CD14-positive monocyte (primary cell): Measurements from ENCODE around the gene CEND1. TPM values are rescaled to one million over a fixed set of nuclear protein-coding genes. Genes with fewer than 3 reads are reported as not detected.

ENCODE experiments used
- DNase-seq, 3 donors: peaks; one replicate each; pipeline ENCODE4 v3.0.0-alpha.2; 2011 to 2022
- H2AFZ ChIP-seq: 2 replicates; pipeline ENCODE4 v1.6.0; 2012; ENCODE audit warnings: mild to moderate bottlenecking, low read depth, low read length, inconsistent platforms; ENCODE audit not compliant: insufficient read depth, poor library complexity, severe bottlenecking
- H3K27ac ChIP-seq, 2 donors: 1 replicate in 1 of 2; 2 replicates in 1 of 2; pipeline ENCODE4 v1.5.1; 2012 to 2013; ENCODE audit warnings: low read length in 2 of 2, control low read depth in 1 of 2, inconsistent platforms in 1 of 2, low read depth in 1 of 2, mild to moderate bottlenecking in 1 of 2
- H3K27me3 ChIP-seq, 2 donors: one replicate each; pipeline versions ENCODE4 v1.6.0 to v1.6.1; 2011 to 2013; ENCODE audit warnings: low read length in 2 of 2; ENCODE audit not compliant: control insufficient read depth in 2 of 2, insufficient read depth in 2 of 2
- H3K36me3 ChIP-seq, 2 donors: replicated peaks in 1 of 2; 1 replicate in 1 of 2; 2 replicates in 1 of 2; pipeline versions ENCODE4 v1.5.1 to v1.6.1; 2012 to 2013; ENCODE audit warnings: low read length in 2 of 2, control low read depth in 1 of 2, inconsistent platforms in 1 of 2, mild to moderate bottlenecking in 1 of 2; ENCODE audit not compliant: insufficient read depth in 2 of 2, control insufficient read depth in 1 of 2
- H3K4me1 ChIP-seq, 2 donors: 1 replicate in 1 of 2; 2 replicates in 1 of 2; pipeline versions ENCODE4 v1.5.1 to v1.6.1; 2012 to 2013; ENCODE audit warnings: low read length in 2 of 2, control low read depth in 1 of 2, inconsistent platforms in 1 of 2, mild to moderate bottlenecking in 1 of 2, moderate library complexity in 1 of 2; ENCODE audit not compliant: insufficient read depth in 2 of 2, control insufficient read depth in 1 of 2
- H3K4me2 ChIP-seq: replicated peaks from 2 replicates; pipeline ENCODE3; 2012; ENCODE audit warnings: low read length, moderate library complexity, mild to moderate bottlenecking; ENCODE audit not compliant: poor library complexity, severe bottlenecking; ENCODE audit errors: extremely low read depth
- H3K4me3 ChIP-seq, 3 experiments: fragments of 200-600 bp in 1 of 3; sonication (generic) in 1 of 3; replicated peaks in 1 of 3; 1 replicate in 2 of 3; 2 replicates in 1 of 3; pipeline ENCODE4 v1.5.1; 2011 to 2013; ENCODE audit warnings: low read length in 3 of 3, mild to moderate bottlenecking in 3 of 3, control low read depth in 2 of 3, low read depth in 2 of 3, inconsistent platforms in 1 of 3, moderate library complexity in 1 of 3
- H3K79me2 ChIP-seq: 2 replicates; pipeline ENCODE4 v1.6.0; 2012; ENCODE audit warnings: mild to moderate bottlenecking, control low read depth, inconsistent platforms, low read length, moderate library complexity; ENCODE audit not compliant: insufficient read depth
- H3K9ac ChIP-seq: 2 replicates; pipeline ENCODE4 v1.6.0; 2017; ENCODE audit warnings: low read length, mild to moderate bottlenecking; ENCODE audit not compliant: insufficient read depth, poor library complexity, severe bottlenecking
- H3K9me3 ChIP-seq, 2 donors: replicated peaks in 1 of 2; 1 replicate in 1 of 2; 2 replicates in 1 of 2; pipeline versions ENCODE4 v1.5.1 to v1.6.1; 2012 to 2013; ENCODE audit warnings: low read length in 2 of 2, control low read depth in 1 of 2; ENCODE audit not compliant: control insufficient read depth in 1 of 2, insufficient read depth in 1 of 2
- H4K20me1 ChIP-seq: 2 replicates; pipeline ENCODE4 v1.6.0; 2012; ENCODE audit warnings: mild to moderate bottlenecking, low read length, control low read depth, moderate library complexity; ENCODE audit not compliant: insufficient read depth
- H3K27ac Mint-ChIP-seq, 7 donors: one replicate each; pipeline ENCODE4 v1.8.0; 2020; ENCODE audit warnings: mild to moderate bottlenecking in 7 of 7, mixed read lengths in 7 of 7, moderate library complexity in 6 of 7, inconsistent platforms in 2 of 7
- H3K27me3 Mint-ChIP-seq, 3 donors: one replicate each; pipeline ENCODE4 v1.8.0; 2021 to 2022; ENCODE audit warnings: low read depth in 3 of 3, mild to moderate bottlenecking in 3 of 3, mixed read lengths in 3 of 3, moderate library complexity in 3 of 3, inconsistent platforms in 1 of 3
- H3K36me3 Mint-ChIP-seq, 2 donors: one replicate each; pipeline ENCODE4 v1.8.0; 2020; ENCODE audit warnings: mixed read lengths in 2 of 2, inconsistent platforms in 1 of 2, mild to moderate bottlenecking in 1 of 2
- H3K4me1 Mint-ChIP-seq: one replicate; pipeline ENCODE4 v1.8.0; 2020; ENCODE audit warnings: mild to moderate bottlenecking, mixed read lengths
- H3K4me3 Mint-ChIP-seq, 2 donors: one replicate each; pipeline ENCODE4 v1.8.0; 2020; ENCODE audit warnings: mild to moderate bottlenecking in 2 of 2, mixed read lengths in 2 of 2, moderate library complexity in 1 of 2
- H3K9me3 Mint-ChIP-seq, 7 donors: one replicate each; pipeline ENCODE4 v1.8.0; 2020 to 2022; ENCODE audit warnings: mixed read lengths in 7 of 7, mild to moderate bottlenecking in 6 of 7, moderate library complexity in 6 of 7, inconsistent platforms in 2 of 7
- WGBS: methylation state at CpG from one replicate; pipeline ENCODE4 v1.1.5; 2013; ENCODE audit warnings: missing lambda C conversion rate; ENCODE audit not compliant: insufficient coverage; 5-methylcytosine and 5-hydroxymethylcytosine counted together
- intact Hi-C, 2 donors: fragments of 100-400 bp; cut with micrococcal nuclease; formaldehyde crosslinking; loops; one replicate each; pipeline versions ENCODE4 v1.15.0 to v1.15.1; 2023
- polyA plus RNA-seq, 3 donors: library from polyadenylated mRNA; depleted of rRNA in 1 of 3; unstranded in 2 of 3; stranded (reverse) in 1 of 3; fragments of 300-500 nt in 2 of 3; fragments of >200 nt in 1 of 3; fragmentation: Illumina TruSeq in 2 of 3; gene quantifications; 1 replicate in 2 of 3; 2 replicates in 1 of 3; pipeline ENCODE4 v1.2.3, GENCODE V29; 2012 to 2021
- TF ChIP-seq, protein P1 (sequence below): fragments of 200-600 bp; IDR thresholded peaks from one replicate; pipeline ENCODE4 v1.8.0; 2022; ENCODE audit warnings: antibody characterized with exemption, mild to moderate bottlenecking

Gene CEND1
- polyA plus RNA-seq, 3 donors, result not detected

- Mint-ChIP-seq H3K4me1 (peaks cover 14% of the 10 kb centered on the region), H3K4me3 (no peak overlapping the region), H3K36me3 (peaks cover 20 to 60% of the 10 kb centered on the region in 2 donors), H3K9me3 (peaks cover 0 to 2% (median 0%) of the 10 kb centered on the region in 7 donors), H3K27me3 (no peaks in the 10 kb centered on the region), H3K27ac (no peak overlapping the region)
- 98% methylated on average over 26 of the region's 32 CpGs for WGBS
- no peak for DNase-seq
- Histone ChIP-seq H2AFZ (no peak overlapping the region), H4K20me1 (peaks cover 63% of the 10 kb centered on the region), H3K79me2 (peaks cover 30% of the 10 kb centered on the region), H3K4me3 (no peak overlapping the region), H3K4me2 (no peak overlapping the region), H3K36me3 (peaks cover 41 to 58% of the 10 kb centered on the region in 2 donors), H3K27ac (no peak overlapping the region), H3K9ac (no peak overlapping the region), H3K27me3 (no peaks in the 10 kb centered on the region), H3K9me3 (no peaks in the 10 kb centered on the region), H3K4me1 (peaks cover 5 to 8% of the 10 kb centered on the region in 2 donors)
- intact Hi-C loops, result no loop called here
- TF ChIP-seq, protein P1, sequence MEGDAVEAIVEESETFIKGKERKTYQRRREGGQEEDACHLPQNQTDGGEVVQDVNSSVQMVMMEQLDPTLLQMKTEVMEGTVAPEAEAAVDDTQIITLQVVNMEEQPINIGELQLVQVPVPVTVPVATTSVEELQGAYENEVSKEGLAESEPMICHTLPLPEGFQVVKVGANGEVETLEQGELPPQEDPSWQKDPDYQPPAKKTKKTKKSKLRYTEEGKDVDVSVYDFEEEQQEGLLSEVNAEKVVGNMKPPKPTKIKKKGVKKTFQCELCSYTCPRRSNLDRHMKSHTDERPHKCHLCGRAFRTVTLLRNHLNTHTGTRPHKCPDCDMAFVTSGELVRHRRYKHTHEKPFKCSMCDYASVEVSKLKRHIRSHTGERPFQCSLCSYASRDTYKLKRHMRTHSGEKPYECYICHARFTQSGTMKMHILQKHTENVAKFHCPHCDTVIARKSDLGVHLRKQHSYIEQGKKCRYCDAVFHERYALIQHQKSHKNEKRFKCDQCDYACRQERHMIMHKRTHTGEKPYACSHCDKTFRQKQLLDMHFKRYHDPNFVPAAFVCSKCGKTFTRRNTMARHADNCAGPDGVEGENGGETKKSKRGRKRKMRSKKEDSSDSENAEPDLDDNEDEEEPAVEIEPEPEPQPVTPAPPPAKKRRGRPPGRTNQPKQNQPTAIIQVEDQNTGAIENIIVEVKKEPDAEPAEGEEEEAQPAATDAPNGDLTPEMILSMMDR, result no peak
Measured at GRCh38 chr11:770642-771616, 19.0 kb downstream of the CEND1 start.

- H3K9me3 Mint-ChIP-seq, result peaks cover 0 to 2% (median 0%) of the 10 kb centered on the region in 7 donors
Measured at GRCh38 chr11:769887-770641, 19.8 kb downstream of the CEND1 start.

More at GRCh38 chr11:769887-770641, 19.8 kb downstream of the CEND1 start:
- Histone ChIP-seq H3K27me3 (no peaks in the 10 kb centered on the region), H2AFZ (no peak overlapping the region), H3K4me1 (no peaks in the 10 kb centered on the region), H3K4me2 (no peak overlapping the region), H3K9me3 (no peaks in the 10 kb centered on the region), H3K79me2 (peaks cover 21% of the 10 kb centered on the region), H3K36me3 (peaks cover 43 to 66% of the 10 kb centered on the region in 2 donors), H3K4me3 (no peak overlapping the region), H3K9ac (no peak overlapping the region), H3K27ac (no peak overlapping the region), H4K20me1 (peaks cover 63% of the 10 kb centered on the region)
- intact Hi-C loops, result no loop called here
- Mint-ChIP-seq H3K4me3 (no peak overlapping the region), H3K27me3 (no peaks in the 10 kb centered on the region), H3K27ac (no peak overlapping the region), H3K36me3 (peaks cover 20 to 67% of the 10 kb centered on the region in 2 donors), H3K4me1 (peaks cover 7% of the 10 kb centered on the region)
- WGBS, result 94% methylated on average over 19 of the region's 23 CpGs
- TF ChIP-seq, protein P1, result no peak
- DNase-seq, result no peak
